DOHH2 (cell line): ENCODE results near the gene LINGO1.

Source experiments
- CTCF ChIP-seq: fragments of 200-600 bp; sonication (generic); IDR thresholded peaks from one replicate; pipeline ENCODE4 v1.5.1; 2014; ENCODE audit warnings: antibody characterized with exemption, mild to moderate bottlenecking, low read depth, low read length; ENCODE audit not compliant: poor library complexity, severe bottlenecking
- EZH2phosphoT487 ChIP-seq: fragments of 200-600 bp; sonication (generic); IDR thresholded peaks from 2 replicates; pipeline ENCODE4 v1.6.1; 2017; ENCODE audit warnings: borderline replicate concordance, mild to moderate bottlenecking, antibody characterized with exemption, low read length, moderate library complexity, mixed read lengths

DNA sequence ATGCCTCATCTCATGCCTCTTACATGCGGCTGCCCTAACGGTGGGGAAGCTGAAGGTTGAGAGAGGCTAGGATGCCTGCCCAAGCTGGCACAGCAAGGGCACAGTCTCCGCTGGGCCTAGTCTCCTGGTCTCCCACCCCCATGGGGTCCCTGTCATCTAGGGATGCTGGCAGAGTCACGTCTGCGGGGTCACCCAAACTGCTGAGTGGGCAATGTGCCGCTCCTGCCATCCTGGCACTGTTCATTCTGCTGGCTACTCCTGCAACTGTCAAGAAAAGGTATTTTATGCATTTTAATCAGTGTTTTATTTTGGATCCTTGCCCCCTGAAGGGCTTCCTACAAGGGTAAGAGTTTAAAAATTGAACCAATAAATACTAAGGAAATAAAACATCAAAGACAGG is 12.8 kb downstream of the LINGO1 start:
- TF ChIP-seq CTCF (no peak), EZH2phosphoT487 (no peak)
